DND-41 (cell line): ENCODE measurements around the gene EEF2.

Experiments
- ATAC-seq: fragments of 200-7000 bp; cut with Tn5 transposase; 3 replicates; pipeline ENCODE4 v1.9.1; 2021; ENCODE audit warnings: low read depth; ENCODE audit not compliant: insufficient read depth
- DNase-seq: peaks from one replicate; pipeline ENCODE4 v3.0.0-alpha.2; 2020
- H2AFZ ChIP-seq: 2 replicates; pipeline ENCODE4 v1.6.0; 2012; ENCODE audit warnings: low read depth, low read length
- H3K27ac ChIP-seq: 2 replicates; pipeline ENCODE4 v1.5.1; 2012; ENCODE audit warnings: low read length, inconsistent platforms
- H3K27me3 ChIP-seq: fragments of 200-600 bp; sonication (generic); 2 replicates; pipeline ENCODE4 v1.6.0; 2012; ENCODE audit warnings: low read length, mild to moderate bottlenecking, inconsistent platforms; ENCODE audit not compliant: insufficient read depth, poor library complexity
- H3K36me3 ChIP-seq: 2 replicates; pipeline ENCODE4 v1.5.1; 2012; ENCODE audit warnings: low read length, inconsistent platforms; ENCODE audit not compliant: insufficient read depth
- H3K4me1 ChIP-seq: 2 replicates; pipeline ENCODE4 v1.5.1; 2012; ENCODE audit warnings: mild to moderate bottlenecking, low read length; ENCODE audit not compliant: insufficient read depth
- H3K4me2 ChIP-seq: 2 replicates; pipeline ENCODE4 v1.6.0; 2012; ENCODE audit warnings: mild to moderate bottlenecking, moderate library complexity, low read length, inconsistent platforms; ENCODE audit not compliant: insufficient read depth
- H3K4me3 ChIP-seq, 2 experiments: fragments of 200-600 bp in 1 of 2; shearing (Covaris generic) in 1 of 2; 2 replicates each; pipeline ENCODE4 v1.5.1; 2012 to 2016; ENCODE audit warnings: inconsistent platforms in 2 of 2, low read length in 2 of 2, mild to moderate bottlenecking in 2 of 2, low read depth in 1 of 2, moderate library complexity in 1 of 2
- H3K79me2 ChIP-seq: 2 replicates; pipeline ENCODE4 v1.6.0; 2012; ENCODE audit warnings: low read length, inconsistent platforms; ENCODE audit not compliant: insufficient read depth
- H3K9ac ChIP-seq: 2 replicates; pipeline ENCODE4 v1.6.0; 2012; ENCODE audit warnings: low read depth, mild to moderate bottlenecking, inconsistent platforms, low read length, moderate library complexity
- H3K9me3 ChIP-seq: 2 replicates; pipeline ENCODE4 v1.5.1; 2012; ENCODE audit warnings: low read length, moderate library complexity, mild to moderate bottlenecking, inconsistent platforms; ENCODE audit not compliant: insufficient read depth, severe bottlenecking
- H4K20me1 ChIP-seq: 2 replicates; pipeline ENCODE4 v1.6.0; 2012; ENCODE audit warnings: low read length; ENCODE audit not compliant: insufficient read depth
- EZH2 ChIP-seq: IDR thresholded peaks from 3 replicates; pipeline ENCODE4 v1.6.1; 2012; ENCODE audit warnings: borderline replicate concordance, low read depth, mild to moderate bottlenecking, moderate library complexity, low read length, inconsistent platforms; ENCODE audit not compliant: severe bottlenecking
- TF ChIP-seq, protein P1 (sequence below): IDR thresholded peaks from 2 replicates; pipeline ENCODE4 v1.5.1; 2012; ENCODE audit warnings: borderline replicate concordance, low read length, moderate library complexity, mild to moderate bottlenecking; ENCODE audit not compliant: poor library complexity, severe bottlenecking; ENCODE audit errors: extremely low read depth

Gene EEF2

DNA sequence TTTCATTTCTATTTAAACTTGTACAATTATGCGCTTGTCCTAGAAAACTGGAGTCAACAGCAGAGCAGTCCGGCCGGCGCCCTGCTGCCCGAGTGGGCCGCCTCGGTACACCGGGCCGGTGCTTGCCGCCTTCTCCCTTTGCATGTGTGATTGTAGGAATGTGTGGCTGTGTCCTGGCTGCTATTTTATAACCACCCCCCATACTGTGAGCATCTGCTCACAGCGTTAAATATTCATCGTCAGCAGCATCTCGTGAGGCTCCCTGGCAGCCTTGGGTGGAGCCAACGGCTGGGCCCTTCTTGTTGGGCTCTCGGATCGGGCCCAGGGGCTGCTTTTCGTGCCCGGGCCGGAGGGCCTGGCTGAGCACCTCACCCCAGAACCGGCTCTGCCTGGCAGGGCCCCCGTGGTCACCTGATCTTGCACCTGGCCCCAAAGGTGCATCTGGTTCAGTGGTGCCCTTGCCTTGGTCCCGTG is 32.9 kb upstream of the EEF2 start:
- no peak for TF ChIP-seq EZH2
- TF ChIP-seq, protein P1, sequence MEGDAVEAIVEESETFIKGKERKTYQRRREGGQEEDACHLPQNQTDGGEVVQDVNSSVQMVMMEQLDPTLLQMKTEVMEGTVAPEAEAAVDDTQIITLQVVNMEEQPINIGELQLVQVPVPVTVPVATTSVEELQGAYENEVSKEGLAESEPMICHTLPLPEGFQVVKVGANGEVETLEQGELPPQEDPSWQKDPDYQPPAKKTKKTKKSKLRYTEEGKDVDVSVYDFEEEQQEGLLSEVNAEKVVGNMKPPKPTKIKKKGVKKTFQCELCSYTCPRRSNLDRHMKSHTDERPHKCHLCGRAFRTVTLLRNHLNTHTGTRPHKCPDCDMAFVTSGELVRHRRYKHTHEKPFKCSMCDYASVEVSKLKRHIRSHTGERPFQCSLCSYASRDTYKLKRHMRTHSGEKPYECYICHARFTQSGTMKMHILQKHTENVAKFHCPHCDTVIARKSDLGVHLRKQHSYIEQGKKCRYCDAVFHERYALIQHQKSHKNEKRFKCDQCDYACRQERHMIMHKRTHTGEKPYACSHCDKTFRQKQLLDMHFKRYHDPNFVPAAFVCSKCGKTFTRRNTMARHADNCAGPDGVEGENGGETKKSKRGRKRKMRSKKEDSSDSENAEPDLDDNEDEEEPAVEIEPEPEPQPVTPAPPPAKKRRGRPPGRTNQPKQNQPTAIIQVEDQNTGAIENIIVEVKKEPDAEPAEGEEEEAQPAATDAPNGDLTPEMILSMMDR, result no peak
- Histone ChIP-seq H3K9ac (no peak overlapping the region), H3K4me1 (0 out of 2 replicates have a peak, but pooled peaks cover 2% of the 10 kb centered on the region), H4K20me1 (peaks cover 57% of the 10 kb centered on the region), H3K79me2 (peaks cover 86% of the 10 kb centered on the region), H3K9me3 (peaks cover 7% of the 10 kb centered on the region), H2AFZ (no peak overlapping the region), H3K36me3 (peaks cover 84% of the 10 kb centered on the region), H3K4me2 (no peak overlapping the region), H3K27ac (no peak overlapping the region), H3K27me3 (no peaks in the 10 kb centered on the region), H3K4me3 (no peak overlapping the region)
- no peak for ATAC-seq
- no peak for DNase-seq

DNA sequence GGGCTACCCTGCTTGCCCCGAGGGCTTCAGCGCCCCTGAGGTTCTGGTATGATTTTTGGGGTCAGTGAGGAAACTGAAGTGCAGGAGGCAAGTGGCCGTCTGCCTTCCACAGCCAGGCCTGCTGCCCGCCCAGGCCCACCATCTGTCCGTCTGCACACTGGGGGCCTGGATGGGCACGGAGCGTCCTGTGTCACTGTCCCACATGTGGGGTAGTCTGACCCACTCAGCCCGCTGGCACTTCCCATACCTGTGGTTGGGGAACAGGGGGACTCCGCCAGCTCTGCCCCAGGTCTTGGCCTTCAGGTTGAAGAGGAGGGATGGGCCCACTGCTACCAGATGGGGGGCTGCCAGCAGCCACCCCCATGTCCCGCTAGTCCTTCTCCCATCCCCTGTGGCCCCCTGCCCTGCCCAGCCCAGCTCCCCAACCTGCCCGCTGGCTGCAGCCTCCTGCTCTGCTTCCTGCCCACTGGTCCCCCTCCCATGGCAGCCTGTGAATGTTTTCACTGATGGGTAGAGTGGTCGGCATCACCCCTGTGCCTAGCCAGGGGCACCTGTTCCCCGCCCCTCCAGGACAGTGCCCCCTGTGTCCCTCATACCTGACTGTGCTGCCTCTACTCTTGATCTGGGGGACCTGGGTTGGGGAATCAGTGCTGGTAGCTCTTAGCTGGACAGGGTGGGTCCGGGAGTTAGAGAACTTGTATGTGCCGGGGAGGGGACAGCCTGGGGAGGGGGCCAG is 31.8 kb upstream of the EEF2 start:
- no peaks in the 10 kb centered on the region for H3K27me3 ChIP-seq

DNA sequence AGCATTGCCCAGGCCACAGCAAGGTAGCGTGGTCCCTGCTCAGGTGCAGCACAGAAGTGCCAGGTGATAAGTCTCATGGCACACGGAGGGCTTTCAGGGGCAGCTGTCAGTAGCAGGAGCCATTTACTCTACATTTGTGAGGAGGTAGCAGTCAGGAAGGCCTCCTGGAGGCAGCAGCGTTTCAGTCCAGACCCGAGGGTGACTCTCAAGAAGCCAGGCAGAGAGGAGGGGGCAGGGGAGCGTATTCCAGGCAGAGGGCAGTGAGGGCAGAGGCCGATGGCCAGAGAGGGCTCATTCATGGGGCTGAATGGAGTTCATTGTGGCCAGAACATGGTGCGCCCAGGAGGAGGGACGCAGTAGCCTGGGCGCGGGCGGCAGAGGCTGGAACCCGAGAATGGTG is 31.2 kb upstream of the EEF2 start:
- Histone ChIP-seq H3K9ac (no peak overlapping the region), H3K4me1 (0 out of 2 replicates have a peak, but pooled peaks cover 2% of the 10 kb centered on the region), H3K4me2 (no peak overlapping the region), H3K27me3 (no peaks in the 10 kb centered on the region), H4K20me1 (peaks cover 68% of the 10 kb centered on the region), H3K27ac (no peak overlapping the region), H3K36me3 (peaks cover 84% of the 10 kb centered on the region), H3K79me2 (peaks cover 89% of the 10 kb centered on the region), H3K9me3 (peaks cover 3% of the 10 kb centered on the region), H2AFZ (no peak overlapping the region), H3K4me3 (no peak overlapping the region)
- TF ChIP-seq, protein P1, result no peak
- no peak for TF ChIP-seq EZH2
- no peak for DNase-seq
- ATAC-seq, result no peak

More for the DNA sequence above, 31.8 kb upstream of the EEF2 start:
- H3K9ac ChIP-seq, result no peak overlapping the region
- no peak overlapping the region for H3K4me2 ChIP-seq
- peaks cover 7% of the 10 kb centered on the region for H3K9me3 ChIP-seq
- DNase-seq, result no peak
- no peak overlapping the region for H3K4me3 ChIP-seq
- 0 out of 2 replicates have a peak, but pooled peaks cover 2% of the 10 kb centered on the region for H3K4me1 ChIP-seq
- H3K36me3 ChIP-seq, result peaks cover 87% of the 10 kb centered on the region
- H4K20me1 ChIP-seq, result peaks cover 66% of the 10 kb centered on the region
- no peak overlapping the region for H2AFZ ChIP-seq
- TF ChIP-seq, protein P1, result no peak
- ATAC-seq, result no peak
- peaks cover 90% of the 10 kb centered on the region for H3K79me2 ChIP-seq
- H3K27ac ChIP-seq, result no peak overlapping the region
